Smooth muscle cell (in vitro differentiated cells): ENCODE measurements around the gene SNTG2. TPM values are rescaled to one million over a fixed set of nuclear protein-coding genes. Genes with fewer than 3 reads are reported as not detected.

Experiments
- DNase-seq: peaks from one replicate; lab custom pipeline; 2025; ENCODE audit not compliant: unreplicated experiment; lab: John Stamatoyannopoulos, UW
- H2AFZ ChIP-seq: fragments of 200-600 bp; sonication (generic); 2 replicates; pipeline ENCODE4 v1.6.0; 2016; ENCODE audit warnings: antibody characterized with exemption, low read depth, mild to moderate bottlenecking
- H3F3A ChIP-seq: fragments of 200-600 bp; sonication (generic); 2 replicates; pipeline ENCODE4 v1.6.0; 2017; ENCODE audit warnings: antibody characterized with exemption, low read depth
- H3K27ac ChIP-seq: fragments of 200-600 bp; sonication (generic); 2 replicates; pipeline ENCODE4 v1.5.1; 2016; ENCODE audit warnings: low read depth, mild to moderate bottlenecking
- H3K27me3 ChIP-seq: fragments of 200-600 bp; sonication (generic); 2 replicates; pipeline ENCODE4 v1.6.1; 2016; ENCODE audit warnings: low read depth, mild to moderate bottlenecking
- H3K36me3 ChIP-seq: fragments of 200-600 bp; sonication (generic); 2 replicates; pipeline ENCODE4 v1.5.1; 2016; ENCODE audit warnings: low read depth
- H3K4me1 ChIP-seq: fragments of 200-600 bp; sonication (generic); 2 replicates; pipeline ENCODE4 v1.5.1; 2016; ENCODE audit warnings: low read depth
- H3K4me2 ChIP-seq: fragments of 200-600 bp; sonication (generic); 2 replicates; pipeline ENCODE4 v1.6.0; 2016; ENCODE audit warnings: mild to moderate bottlenecking
- H3K4me3 ChIP-seq: fragments of 200-600 bp; sonication (generic); 2 replicates; pipeline ENCODE4 v1.5.1; 2016; ENCODE audit warnings: mild to moderate bottlenecking
- H3K79me2 ChIP-seq: fragments of 200-600 bp; sonication (generic); 2 replicates; pipeline ENCODE4 v1.6.0; 2016; ENCODE audit warnings: low read depth, mild to moderate bottlenecking
- H3K9ac ChIP-seq: fragments of 200-600 bp; sonication (generic); 2 replicates; pipeline ENCODE4 v1.6.0; 2016; ENCODE audit warnings: low read depth
- H3K9me3 ChIP-seq: fragments of 200-600 bp; sonication (generic); replicated peaks from 2 replicates; pipeline ENCODE4 v1.5.1; 2016; ENCODE audit warnings: low read depth
- H4K20me1 ChIP-seq: fragments of 200-600 bp; sonication (generic); 2 replicates; pipeline ENCODE4 v1.6.0; 2016; ENCODE audit warnings: low read depth
- CTCF ChIP-seq: fragments of 200-600 bp; sonication (generic); IDR thresholded peaks from 2 replicates; pipeline ENCODE4 v1.5.1; 2017; ENCODE audit warnings: borderline replicate concordance, mild to moderate bottlenecking, antibody characterized with exemption; ENCODE audit not compliant: insufficient read depth, poor library complexity, severe bottlenecking
- WGBS: methylation state at CpG from one replicate; pipeline ENCODE4 v1.1.7; 2016; ENCODE audit warnings: low lambda C conversion rate; 5-methylcytosine and 5-hydroxymethylcytosine counted together
- polyA plus RNA-seq: library from polyadenylated mRNA; unstranded; fragments of >200 nt; fragmentation: Nextera tagmentation; extraction: Ambion mirVana; gene quantifications from 2 replicates; pipeline ENCODE4 v1.2.1, GENCODE V29; 2016
- total RNA-seq: library from RNA; depleted of rRNA; stranded (reverse); fragments of >200 nt; gene quantifications from 2 replicates; pipeline ENCODE4 v1.2.3, GENCODE V29; 2014

SNTG2 gene
- total and polyA plus RNA-seq, 2 experiments from 2014 or later, result 0.56 TPM; not detected in 1

GRCh38 chr2:1117569-1117968, 166.9 kb downstream of the SNTG2 start:
- no peak overlapping the region for H2AFZ ChIP-seq
- no peaks in the 10 kb centered on the region for H3F3A ChIP-seq
- H3K9ac ChIP-seq, result no peak overlapping the region
- no peaks in the 10 kb centered on the region for H3K27me3 ChIP-seq
- H3K4me1 ChIP-seq, result no peaks in the 10 kb centered on the region
- H3K4me2 ChIP-seq, result no peak overlapping the region
- H3K9me3 ChIP-seq, result no peaks in the 10 kb centered on the region
- 95% methylated on average over 5 of the region's 5 CpGs for WGBS
- H4K20me1 ChIP-seq, result no peaks in the 10 kb centered on the region
- H3K27ac ChIP-seq, result no peak overlapping the region
- DNase-seq, result no peak
- H3K4me3 ChIP-seq, result no peak overlapping the region
- no peaks in the 10 kb centered on the region for H3K79me2 ChIP-seq
- no peaks in the 10 kb centered on the region for H3K36me3 ChIP-seq
- no peak for TF ChIP-seq CTCF

GRCh38 chr2:1125217-1125616, 174.6 kb downstream of the SNTG2 start:
- H3K36me3 ChIP-seq, result no peaks in the 10 kb centered on the region
- no peak for DNase-seq
- no peak overlapping the region for H3K4me3 ChIP-seq

GRCh38 chr2:1125633-1126370, 175.2 kb downstream of the SNTG2 start:
- no peak overlapping the region for H3K9ac ChIP-seq
- DNase-seq, result no peak
- no peak for TF ChIP-seq CTCF
- H3K36me3 ChIP-seq, result no peaks in the 10 kb centered on the region
- no peak overlapping the region for H2AFZ ChIP-seq
- H4K20me1 ChIP-seq, result no peaks in the 10 kb centered on the region
- H3K4me2 ChIP-seq, result no peak overlapping the region
- H3K4me1 ChIP-seq, result no peaks in the 10 kb centered on the region
- no peaks in the 10 kb centered on the region for H3K79me2 ChIP-seq
- no peaks in the 10 kb centered on the region for H3K9me3 ChIP-seq
- no peak overlapping the region for H3K4me3 ChIP-seq
- H3K27me3 ChIP-seq, result no peaks in the 10 kb centered on the region
- no peaks in the 10 kb centered on the region for H3F3A ChIP-seq
- WGBS, result 80% methylated on average over 3 of the region's 3 CpGs
- no peak overlapping the region for H3K27ac ChIP-seq

More at GRCh38 chr2:1125217-1125616, 174.6 kb downstream of the SNTG2 start:
- Histone ChIP-seq H3K9ac (no peak overlapping the region), H3K79me2 (no peaks in the 10 kb centered on the region), H3K4me1 (no peaks in the 10 kb centered on the region), H3F3A (no peaks in the 10 kb centered on the region), H3K27me3 (no peaks in the 10 kb centered on the region), H2AFZ (no peak overlapping the region), H4K20me1 (no peaks in the 10 kb centered on the region), H3K9me3 (no peaks in the 10 kb centered on the region), H3K27ac (no peak overlapping the region), H3K4me2 (no peak overlapping the region)
- 89% methylated on average over 1 of the region's 1 CpG for WGBS
- no peak for TF ChIP-seq CTCF

- no peak overlapping the region for H3K9ac ChIP-seq
- no peak overlapping the region for H3K4me3 ChIP-seq
- no peaks in the 10 kb centered on the region for H3K27me3 ChIP-seq
- H3K79me2 ChIP-seq, result no peaks in the 10 kb centered on the region
- H2AFZ ChIP-seq, result no peak overlapping the region
- H3K4me1 ChIP-seq, result no peaks in the 10 kb centered on the region
- H3F3A ChIP-seq, result no peaks in the 10 kb centered on the region
- no peak overlapping the region for H3K27ac ChIP-seq
- no peak overlapping the region for H3K4me2 ChIP-seq
- no peaks in the 10 kb centered on the region for H3K36me3 ChIP-seq
- H3K9me3 ChIP-seq, result no peaks in the 10 kb centered on the region
- DNase-seq, result no peak
- TF ChIP-seq CTCF, result no peak
- H4K20me1 ChIP-seq, result no peaks in the 10 kb centered on the region
These were observed 179.3 kb downstream of the SNTG2 start for GRCh38 chr2:1129982-1130381.
